Left ventricle myocardium inferior (tissue), 1 donor: ENCODE data around the gene AKAP12. TPM values are rescaled to one million over a fixed set of nuclear protein-coding genes. Genes with fewer than 3 reads are reported as not detected.

Experiments
- DNase-seq: peaks from one replicate; pipeline ENCODE4 v3.0.0-alpha.2; 2020
- H3K27ac ChIP-seq: fragments of 200-600 bp; replicated peaks from 2 replicates; pipeline ENCODE4 v1.8.0; 2021
- H3K27me3 ChIP-seq: fragments of 200-600 bp; 2 replicates; pipeline ENCODE4 v1.8.0; 2021; ENCODE audit warnings: low read depth
- H3K36me3 ChIP-seq: fragments of 200-600 bp; 2 replicates; pipeline ENCODE4 v1.8.0; 2021
- H3K4me1 ChIP-seq: fragments of 200-600 bp; 2 replicates; pipeline ENCODE4 v1.8.0; 2021
- H3K4me3 ChIP-seq: fragments of 200-600 bp; 2 replicates; pipeline ENCODE4 v1.8.0; 2021; ENCODE audit warnings: mild to moderate bottlenecking, moderate library complexity
- H3K9me3 ChIP-seq: fragments of 200-600 bp; replicated peaks from 2 replicates; pipeline ENCODE4 v1.8.0; 2021
- intact Hi-C: fragments of 100-400 bp; cut with micrococcal nuclease; formaldehyde crosslinking; loops from one replicate; pipeline ENCODE4 v1.11.0; 2022
- total RNA-seq: library from RNA; stranded (reverse); fragmentation: NEBNext Ultra II Directional; extraction: Animal tissue kit (Norgen Biotek cat#: 25700); gene quantifications from one replicate; pipeline ENCODE4 v1.2.1, GENCODE V29; 2021
- TF ChIP-seq, protein P1 (sequence below): fragments of 200-600 bp; IDR thresholded peaks from 2 replicates; pipeline ENCODE4 v1.8.0; 2021; ENCODE audit warnings: antibody characterized with exemption, mild to moderate bottlenecking, borderline replicate concordance
- donor health status: DM: no; HTN: yes; CAD: no; lungs with severe emphysema.

The AKAP12 gene
- total RNA-seq, 1 donor from 2014 or later, result 13.1 TPM

DNA sequence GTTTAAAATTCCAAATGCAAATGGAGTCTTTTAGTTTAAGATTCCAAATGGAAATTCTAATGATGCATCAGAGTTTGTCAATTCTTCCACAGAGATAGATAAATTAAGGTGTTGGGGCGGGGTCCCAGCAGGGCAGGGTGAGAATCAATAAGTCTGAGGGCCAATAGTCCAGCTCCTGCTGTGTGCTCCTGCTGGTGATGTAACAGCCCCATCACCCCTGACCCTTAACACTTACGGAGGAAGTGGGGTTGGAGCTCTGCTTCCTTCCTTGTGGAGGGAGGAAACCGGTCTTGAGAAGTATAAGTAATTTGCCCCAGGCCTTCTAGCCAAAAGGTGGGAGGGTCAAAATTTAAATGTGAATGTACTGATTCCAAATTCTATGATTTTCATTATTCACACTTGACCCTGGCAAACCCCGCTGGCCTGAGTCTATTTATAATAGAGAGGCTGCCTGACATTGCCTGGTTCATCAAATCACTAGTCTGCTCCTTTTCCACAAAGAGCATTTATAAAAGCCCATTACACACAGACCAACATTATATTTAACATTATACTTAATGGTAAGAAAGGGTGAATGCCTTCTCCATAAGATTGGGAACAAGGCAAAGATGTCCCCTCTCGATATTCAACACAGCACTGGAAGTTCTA is 134.4 kb downstream of the AKAP12 start:
- H3K9me3 ChIP-seq, result no peaks in the 10 kb centered on the region
- no peak for DNase-seq
- TF ChIP-seq, protein P1, sequence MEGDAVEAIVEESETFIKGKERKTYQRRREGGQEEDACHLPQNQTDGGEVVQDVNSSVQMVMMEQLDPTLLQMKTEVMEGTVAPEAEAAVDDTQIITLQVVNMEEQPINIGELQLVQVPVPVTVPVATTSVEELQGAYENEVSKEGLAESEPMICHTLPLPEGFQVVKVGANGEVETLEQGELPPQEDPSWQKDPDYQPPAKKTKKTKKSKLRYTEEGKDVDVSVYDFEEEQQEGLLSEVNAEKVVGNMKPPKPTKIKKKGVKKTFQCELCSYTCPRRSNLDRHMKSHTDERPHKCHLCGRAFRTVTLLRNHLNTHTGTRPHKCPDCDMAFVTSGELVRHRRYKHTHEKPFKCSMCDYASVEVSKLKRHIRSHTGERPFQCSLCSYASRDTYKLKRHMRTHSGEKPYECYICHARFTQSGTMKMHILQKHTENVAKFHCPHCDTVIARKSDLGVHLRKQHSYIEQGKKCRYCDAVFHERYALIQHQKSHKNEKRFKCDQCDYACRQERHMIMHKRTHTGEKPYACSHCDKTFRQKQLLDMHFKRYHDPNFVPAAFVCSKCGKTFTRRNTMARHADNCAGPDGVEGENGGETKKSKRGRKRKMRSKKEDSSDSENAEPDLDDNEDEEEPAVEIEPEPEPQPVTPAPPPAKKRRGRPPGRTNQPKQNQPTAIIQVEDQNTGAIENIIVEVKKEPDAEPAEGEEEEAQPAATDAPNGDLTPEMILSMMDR, result no peak
- H3K4me1 ChIP-seq, result peaks cover 14% of the 10 kb centered on the region
- no peaks in the 10 kb centered on the region for H3K27me3 ChIP-seq
- H3K27ac ChIP-seq, result peak overlapping the region; percentile 65
- peaks cover 41% of the 10 kb centered on the region for H3K36me3 ChIP-seq
- intact Hi-C loops, result no loop called here
- no peak overlapping the region for H3K4me3 ChIP-seq

DNA sequence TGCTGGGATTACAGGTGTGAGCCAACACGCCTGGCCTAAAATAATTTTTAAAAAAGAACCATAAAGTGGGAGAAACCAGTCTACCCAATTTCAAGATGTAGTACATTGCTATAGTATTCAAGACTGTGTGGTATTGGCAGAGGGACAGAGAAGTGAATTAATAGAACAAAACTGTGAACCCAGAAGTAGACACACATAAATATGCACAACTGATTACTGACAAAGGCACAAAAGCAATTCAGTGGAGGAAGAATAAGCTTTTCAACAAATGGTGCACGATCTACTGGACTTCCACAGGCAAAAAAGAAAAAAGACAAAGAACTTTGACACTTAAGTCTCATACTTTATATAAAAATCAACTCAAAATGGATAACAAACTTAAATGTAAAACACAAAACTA is 136.1 kb downstream of the AKAP12 start:
- DNase-seq, result no peak
- TF ChIP-seq, protein P1, result no peak
- Histone ChIP-seq H3K4me1 (peaks cover 22% of the 10 kb centered on the region), H3K36me3 (peaks cover 26% of the 10 kb centered on the region), H3K27me3 (no peaks in the 10 kb centered on the region), H3K9me3 (no peaks in the 10 kb centered on the region), H3K4me3 (no peak overlapping the region), H3K27ac (no peak overlapping the region)
- intact Hi-C loops, result no loop called here

DNA sequence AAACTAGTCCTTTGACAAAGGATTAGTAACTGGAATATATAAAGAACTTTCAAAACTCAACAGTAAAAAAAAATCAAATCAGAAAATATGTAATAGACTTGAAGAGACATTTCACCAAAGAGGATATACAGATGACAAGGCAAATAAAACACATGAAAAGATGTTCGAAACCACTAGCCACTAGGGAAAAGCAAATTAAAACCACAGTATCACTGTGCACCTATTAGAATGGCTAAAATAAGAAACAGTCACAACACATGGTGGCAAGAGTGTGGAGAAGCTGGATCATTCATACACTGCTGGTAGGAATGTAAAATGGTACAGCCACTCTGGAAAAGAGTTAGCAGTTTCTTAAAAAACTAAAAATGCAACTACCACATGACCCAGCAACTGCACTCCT is 136.7 kb downstream of the AKAP12 start:
- H3K36me3 ChIP-seq, result peaks cover 20% of the 10 kb centered on the region
- H3K4me3 ChIP-seq, result no peak overlapping the region
- H3K27ac ChIP-seq, result no peak overlapping the region
- no peak for DNase-seq
- intact Hi-C loops, result no loop called here
- no peaks in the 10 kb centered on the region for H3K27me3 ChIP-seq
- H3K9me3 ChIP-seq, result no peaks in the 10 kb centered on the region
- H3K4me1 ChIP-seq, result peaks cover 28% of the 10 kb centered on the region
- TF ChIP-seq, protein P1, result no peak

DNA sequence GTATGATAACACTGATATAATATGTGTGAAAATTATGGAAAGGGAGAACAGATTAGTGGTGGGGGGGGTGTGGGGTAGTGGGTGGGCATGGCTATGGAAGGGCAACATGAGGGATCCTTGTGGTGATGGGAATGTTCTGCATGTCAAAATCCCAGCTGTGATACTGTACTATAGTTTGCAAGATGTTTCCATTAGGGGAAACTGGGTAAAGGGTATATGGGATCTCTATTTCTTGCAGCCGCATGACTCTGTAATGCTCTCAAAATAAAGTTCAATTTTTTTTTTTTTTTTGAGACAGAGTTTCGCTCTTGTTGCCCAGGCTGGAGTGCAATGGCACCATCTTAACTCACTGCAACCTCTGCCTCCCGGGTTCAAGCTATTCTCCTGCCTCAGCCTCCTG is 137.3 kb downstream of the AKAP12 start:
- no peak overlapping the region for H3K4me3 ChIP-seq
- peaks cover 14% of the 10 kb centered on the region for H3K36me3 ChIP-seq
- no peak overlapping the region for H3K27ac ChIP-seq
- no peaks in the 10 kb centered on the region for H3K9me3 ChIP-seq
- intact Hi-C loops, result no loop called here
- TF ChIP-seq, protein P1, result no peak
- no peak for DNase-seq
- H3K4me1 ChIP-seq, result peaks cover 30% of the 10 kb centered on the region
- H3K27me3 ChIP-seq, result no peaks in the 10 kb centered on the region

DNA sequence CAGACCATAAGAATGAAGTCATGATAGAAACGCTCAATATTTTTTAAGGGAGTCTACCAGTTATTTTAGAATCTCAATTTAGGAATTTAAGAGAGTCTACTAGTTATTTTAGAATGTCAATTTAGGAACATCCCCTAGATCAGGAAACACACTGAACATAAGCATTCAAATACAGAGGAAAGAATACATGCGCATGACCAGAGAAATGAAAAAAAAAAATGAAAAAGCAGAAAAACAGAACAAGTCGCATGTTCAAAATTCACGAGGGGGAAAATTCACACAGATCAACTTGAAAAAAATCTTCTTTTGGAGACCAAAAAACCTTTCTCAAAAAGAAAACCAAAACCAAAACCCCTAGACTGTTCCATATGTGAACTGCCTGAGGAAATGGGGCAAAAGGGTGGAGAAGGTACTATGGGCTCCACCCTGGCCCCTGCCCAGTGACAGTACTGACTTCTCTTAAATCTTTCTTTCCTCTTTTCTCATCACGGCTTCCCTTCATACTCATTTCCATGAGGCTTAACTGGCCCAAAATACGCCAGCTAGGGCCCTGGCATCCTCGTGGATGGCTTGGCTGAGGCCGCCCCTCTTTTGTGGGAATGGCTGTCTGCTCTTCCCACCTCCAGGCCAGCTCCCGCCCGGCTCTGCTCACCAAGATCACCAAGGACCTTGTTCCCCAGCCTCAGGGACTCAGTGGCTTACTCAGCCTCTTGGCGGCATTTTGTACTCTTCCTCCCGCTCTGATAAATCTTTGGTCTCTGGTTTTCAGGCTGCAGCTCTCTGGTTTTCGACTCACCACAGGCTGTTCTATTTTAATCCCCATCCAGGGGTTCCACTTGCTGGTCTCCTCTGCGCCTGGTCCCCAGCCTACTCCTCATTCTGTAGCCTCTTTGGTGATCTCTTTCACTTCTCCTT is 140.4 kb downstream of the AKAP12 start:
- Histone ChIP-seq H3K9me3 (no peaks in the 10 kb centered on the region), H3K27me3 (no peaks in the 10 kb centered on the region), H3K4me1 (peaks cover 26% of the 10 kb centered on the region), H3K36me3 (no peaks in the 10 kb centered on the region), H3K4me3 (peak overlapping the region; percentile 7), H3K27ac (peak overlapping the region; percentile 18)
- intact Hi-C loops, result no loop called here
- no peak for DNase-seq
- TF ChIP-seq, protein P1, result no peak
